ENCODE measurements around the gene ADGRG2. TPM values are rescaled to one million over a fixed set of nuclear protein-coding genes. Genes with fewer than 3 reads are reported as not detected.

Gene ADGRG2
- total RNA-seq, 2 donors from 2014 or later: 5.2 to 6.0 TPM

DNA sequence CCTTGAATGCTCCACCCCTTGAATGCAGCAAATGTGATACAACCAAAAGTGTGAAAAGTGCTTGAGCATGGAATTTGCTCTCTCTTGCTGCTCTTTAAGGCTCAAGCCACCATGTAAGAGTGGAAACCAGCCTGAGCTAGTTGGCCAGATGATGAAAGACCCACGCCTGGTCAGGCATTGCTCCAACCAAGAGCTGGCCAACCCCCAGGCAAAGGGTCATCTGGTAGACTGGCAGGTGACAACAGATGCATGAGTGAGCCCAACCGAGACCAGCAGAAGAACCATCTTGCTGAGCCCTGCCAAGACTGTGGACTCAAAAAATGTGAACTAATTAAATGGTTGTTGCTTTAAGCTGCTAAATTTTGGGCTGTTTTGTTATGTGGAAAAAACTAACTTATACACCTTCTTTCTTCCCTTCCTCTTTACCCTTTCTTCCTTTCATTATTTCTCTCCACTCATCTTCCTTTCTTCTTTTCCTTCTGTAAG, 32.7 kb downstream of the ADGRG2 start:
- H3K27ac ChIP-seq: no peak overlapping the region
- TF ChIP-seq POLR2AphosphoS5 (IDR thresholded peaks at IDR 0.05) (no peak), POLR2A (IDR thresholded peaks at IDR 0.05) (no peak)
- TF ChIP-seq, protein P1, sequence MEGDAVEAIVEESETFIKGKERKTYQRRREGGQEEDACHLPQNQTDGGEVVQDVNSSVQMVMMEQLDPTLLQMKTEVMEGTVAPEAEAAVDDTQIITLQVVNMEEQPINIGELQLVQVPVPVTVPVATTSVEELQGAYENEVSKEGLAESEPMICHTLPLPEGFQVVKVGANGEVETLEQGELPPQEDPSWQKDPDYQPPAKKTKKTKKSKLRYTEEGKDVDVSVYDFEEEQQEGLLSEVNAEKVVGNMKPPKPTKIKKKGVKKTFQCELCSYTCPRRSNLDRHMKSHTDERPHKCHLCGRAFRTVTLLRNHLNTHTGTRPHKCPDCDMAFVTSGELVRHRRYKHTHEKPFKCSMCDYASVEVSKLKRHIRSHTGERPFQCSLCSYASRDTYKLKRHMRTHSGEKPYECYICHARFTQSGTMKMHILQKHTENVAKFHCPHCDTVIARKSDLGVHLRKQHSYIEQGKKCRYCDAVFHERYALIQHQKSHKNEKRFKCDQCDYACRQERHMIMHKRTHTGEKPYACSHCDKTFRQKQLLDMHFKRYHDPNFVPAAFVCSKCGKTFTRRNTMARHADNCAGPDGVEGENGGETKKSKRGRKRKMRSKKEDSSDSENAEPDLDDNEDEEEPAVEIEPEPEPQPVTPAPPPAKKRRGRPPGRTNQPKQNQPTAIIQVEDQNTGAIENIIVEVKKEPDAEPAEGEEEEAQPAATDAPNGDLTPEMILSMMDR (IDR thresholded peaks at IDR 0.05): no peak
- DNase-seq (ENCODE audit: low spot score): no peak
- no peaks in the 10 kb centered on the region for H3K9me3 ChIP-seq
- no peaks in the 10 kb centered on the region for H3K36me3 ChIP-seq
- no peak overlapping the region for H3K4me3 ChIP-seq
- 100% methylated on average over 2 of the region's 2 CpGs for WGBS
- intact Hi-C loops (cut with DNase I): no loop called here
- H3K4me1 ChIP-seq (replicated peaks): no peaks in the 10 kb centered on the region
- no peaks in the 10 kb centered on the region for H3K27me3 ChIP-seq (replicated peaks; ENCODE audit: insufficient read depth)

DNA sequence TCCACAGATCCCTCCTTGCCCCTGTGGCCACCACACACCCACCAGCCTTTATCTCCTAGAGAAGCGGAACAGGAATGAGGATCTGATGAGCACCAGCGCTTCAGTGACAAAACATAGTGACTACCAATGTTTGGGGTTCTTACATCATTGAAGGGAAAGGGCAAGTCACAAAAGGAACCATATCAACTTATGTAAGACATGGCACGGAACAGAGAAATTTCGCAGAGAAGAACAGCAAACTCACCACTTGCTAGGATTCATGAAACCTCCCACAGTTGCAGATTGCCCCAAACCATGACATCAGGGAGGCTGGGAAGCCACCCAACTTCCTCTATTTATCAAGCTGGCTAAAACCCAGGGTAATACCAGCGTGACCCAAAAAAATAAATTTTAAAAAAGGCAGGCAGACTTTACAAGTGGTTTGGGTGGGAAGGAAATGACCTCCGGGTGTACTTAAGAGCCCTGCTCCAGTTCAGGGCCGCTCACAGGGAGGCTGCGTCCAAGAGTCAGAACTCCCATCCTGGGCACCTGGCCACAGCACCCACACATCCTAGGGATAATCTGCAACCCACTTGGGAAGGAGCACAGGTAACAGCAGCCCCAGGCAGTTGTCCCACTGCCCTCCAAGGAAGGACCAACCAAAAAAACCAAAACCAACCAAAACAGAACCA, 36.0 kb downstream of the ADGRG2 start:
- WGBS: 62% methylated on average over 7 of the region's 8 CpGs
- H3K4me1 ChIP-seq (replicated peaks): no peaks in the 10 kb centered on the region
- no peak overlapping the region for H3K4me3 ChIP-seq
- no peaks in the 10 kb centered on the region for H3K9me3 ChIP-seq
- no peak for TF ChIP-seq POLR2A (IDR thresholded peaks at IDR 0.05)
- no peak for TF ChIP-seq POLR2AphosphoS5 (IDR thresholded peaks at IDR 0.05)
- TF ChIP-seq, protein P1 (IDR thresholded peaks at IDR 0.05): no peak
- H3K27ac ChIP-seq: no peak overlapping the region
- no peak for DNase-seq (ENCODE audit: low spot score)
- no peaks in the 10 kb centered on the region for H3K27me3 ChIP-seq (replicated peaks; ENCODE audit: insufficient read depth)
- no peaks in the 10 kb centered on the region for H3K36me3 ChIP-seq
- intact Hi-C loops (cut with DNase I): no loop called here

DNA sequence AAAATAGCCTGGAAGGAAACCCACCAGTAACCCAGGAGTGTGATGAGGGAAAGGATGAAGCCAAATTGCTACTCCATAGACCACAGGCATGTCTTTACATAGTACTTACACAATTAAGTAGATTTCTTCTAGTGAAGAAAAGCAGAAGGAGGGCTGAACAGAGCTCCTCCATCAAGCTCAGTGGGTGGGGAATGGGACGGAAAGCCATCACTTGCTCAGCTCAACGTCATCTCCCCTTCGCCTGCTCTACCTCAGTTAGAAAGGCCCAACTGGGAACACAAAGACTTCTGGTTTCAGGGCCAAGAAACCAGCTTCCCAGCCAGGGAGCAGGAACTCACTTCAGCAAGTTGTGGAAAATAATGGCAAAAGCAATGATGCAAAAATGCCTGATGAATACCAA, 36.6 kb downstream of the ADGRG2 start:
- intact Hi-C loops (cut with DNase I): no loop called here
- DNase-seq (ENCODE audit: low spot score): no peak
- no peaks in the 10 kb centered on the region for H3K4me1 ChIP-seq (replicated peaks)
- H3K4me3 ChIP-seq: no peak overlapping the region
- no peaks in the 10 kb centered on the region for H3K9me3 ChIP-seq
- 94% methylated on average over 3 of the region's 3 CpGs for WGBS
- no peak for TF ChIP-seq POLR2A (IDR thresholded peaks at IDR 0.05)
- TF ChIP-seq, protein P1 (IDR thresholded peaks at IDR 0.05): no peak
- TF ChIP-seq POLR2AphosphoS5 (IDR thresholded peaks at IDR 0.05): no peak
- no peak overlapping the region for H3K27ac ChIP-seq
- no peaks in the 10 kb centered on the region for H3K36me3 ChIP-seq
- no peaks in the 10 kb centered on the region for H3K27me3 ChIP-seq (replicated peaks; ENCODE audit: insufficient read depth)

DNA sequence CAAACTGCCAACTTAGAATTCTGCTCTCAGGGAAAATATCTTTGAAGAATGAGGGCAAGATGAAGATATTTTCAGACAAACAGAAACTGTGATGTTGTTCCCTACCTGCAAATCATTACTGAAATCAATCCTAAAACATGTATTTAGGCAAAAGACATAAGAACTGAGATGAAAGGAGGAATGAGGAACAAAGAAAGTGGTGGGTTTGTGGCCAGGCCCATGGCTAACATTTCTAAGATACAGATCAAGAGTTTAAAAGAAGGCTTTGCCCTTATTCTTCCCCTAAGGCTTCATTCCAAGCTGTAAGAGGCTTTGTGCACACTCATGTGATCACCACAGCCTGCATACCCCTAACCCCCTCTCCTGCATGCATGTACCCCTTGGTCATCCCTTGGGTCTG, 46.5 kb downstream of the ADGRG2 start:
- intact Hi-C loops (cut with DNase I): no loop called here
- TF ChIP-seq, protein P1 (IDR thresholded peaks at IDR 0.05): no peak
- TF ChIP-seq POLR2A (IDR thresholded peaks at IDR 0.05): no peak
- TF ChIP-seq POLR2AphosphoS5 (IDR thresholded peaks at IDR 0.05): no peak

DNA sequence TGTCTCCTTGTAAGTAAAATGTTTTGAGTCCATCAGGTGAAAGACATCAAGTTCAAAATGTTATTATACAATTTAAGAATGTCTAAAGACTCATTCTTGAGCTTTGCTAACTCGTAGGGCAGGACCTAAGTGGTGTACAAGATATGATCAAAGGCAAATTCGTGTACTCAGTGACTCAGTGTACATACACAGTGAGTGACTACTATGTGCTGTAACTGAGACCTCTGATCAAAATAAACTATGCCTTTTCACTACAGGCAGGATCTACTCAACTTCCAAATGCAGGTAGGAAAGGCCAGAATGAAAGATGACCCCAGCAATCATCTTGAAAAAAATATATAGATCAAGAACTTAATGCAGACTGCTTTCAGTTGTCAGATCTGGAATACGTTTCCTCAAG, 49.9 kb downstream of the ADGRG2 start:
- no peak for DNase-seq (ENCODE audit: low spot score)
- Histone ChIP-seq H3K27me3 (replicated peaks; ENCODE audit: insufficient read depth) (no peaks in the 10 kb centered on the region), H3K36me3 (no peaks in the 10 kb centered on the region), H3K4me1 (replicated peaks) (no peaks in the 10 kb centered on the region), H3K9me3 (no peaks in the 10 kb centered on the region), H3K4me3 (no peak overlapping the region), H3K27ac (no peak overlapping the region)
- intact Hi-C loops (cut with DNase I): no loop called here
- TF ChIP-seq POLR2AphosphoS5 (IDR thresholded peaks at IDR 0.05): no peak
- WGBS: 68% methylated on average over 3 of the region's 3 CpGs

More for the DNA sequence above, 46.5 kb downstream of the ADGRG2 start:
- no peak overlapping the region for H3K27ac ChIP-seq
- H3K36me3 ChIP-seq: no peaks in the 10 kb centered on the region
- H3K4me1 ChIP-seq (replicated peaks): no peaks in the 10 kb centered on the region
- no peak overlapping the region for H3K4me3 ChIP-seq
- no peaks in the 10 kb centered on the region for H3K27me3 ChIP-seq (replicated peaks; ENCODE audit: insufficient read depth)
- no peak for DNase-seq (ENCODE audit: low spot score)
- H3K9me3 ChIP-seq: no peaks in the 10 kb centered on the region
